Measurements from ENCODE around the gene CDKN2B.

DNA sequence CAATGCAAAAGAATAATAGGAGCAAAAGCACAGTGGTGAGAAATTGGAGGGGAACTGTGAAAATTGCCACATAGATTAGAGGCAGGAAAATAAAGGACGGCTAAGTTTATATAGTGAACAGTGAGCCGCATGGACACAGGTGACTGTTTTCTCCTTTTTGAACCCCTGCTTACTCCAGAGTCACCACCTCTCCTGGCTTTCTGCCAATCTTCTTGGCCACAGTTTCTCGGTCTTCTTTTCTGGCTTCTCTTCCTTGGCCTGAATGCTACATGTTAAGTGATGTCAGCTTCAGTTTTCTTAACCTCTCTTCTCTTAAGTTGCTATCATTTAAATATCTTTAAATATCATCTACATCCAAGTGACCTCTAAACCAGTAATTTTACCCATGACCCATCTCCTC lies 47.3 kb upstream of the CDKN2B start:
- TF ChIP-seq CEBPB (IDR thresholded peaks at IDR 0.05; ENCODE audit: low read depth, low read length) (no peak), POLR2A (IDR thresholded peaks at IDR 0.05; ENCODE audit: low read depth, low read length) (no peak), RCOR1 (IDR thresholded peaks at IDR 0.05; ENCODE audit: insufficient replicate concordance, low read length) (no peak), MAZ (IDR thresholded peaks at IDR 0.05; ENCODE audit: borderline replicate concordance, low read depth, low read length) (no peak)
- TF ChIP-seq, protein P1, sequence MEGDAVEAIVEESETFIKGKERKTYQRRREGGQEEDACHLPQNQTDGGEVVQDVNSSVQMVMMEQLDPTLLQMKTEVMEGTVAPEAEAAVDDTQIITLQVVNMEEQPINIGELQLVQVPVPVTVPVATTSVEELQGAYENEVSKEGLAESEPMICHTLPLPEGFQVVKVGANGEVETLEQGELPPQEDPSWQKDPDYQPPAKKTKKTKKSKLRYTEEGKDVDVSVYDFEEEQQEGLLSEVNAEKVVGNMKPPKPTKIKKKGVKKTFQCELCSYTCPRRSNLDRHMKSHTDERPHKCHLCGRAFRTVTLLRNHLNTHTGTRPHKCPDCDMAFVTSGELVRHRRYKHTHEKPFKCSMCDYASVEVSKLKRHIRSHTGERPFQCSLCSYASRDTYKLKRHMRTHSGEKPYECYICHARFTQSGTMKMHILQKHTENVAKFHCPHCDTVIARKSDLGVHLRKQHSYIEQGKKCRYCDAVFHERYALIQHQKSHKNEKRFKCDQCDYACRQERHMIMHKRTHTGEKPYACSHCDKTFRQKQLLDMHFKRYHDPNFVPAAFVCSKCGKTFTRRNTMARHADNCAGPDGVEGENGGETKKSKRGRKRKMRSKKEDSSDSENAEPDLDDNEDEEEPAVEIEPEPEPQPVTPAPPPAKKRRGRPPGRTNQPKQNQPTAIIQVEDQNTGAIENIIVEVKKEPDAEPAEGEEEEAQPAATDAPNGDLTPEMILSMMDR (conservative IDR thresholded peaks at IDR 0.05; ENCODE audit: low read depth, low read length) = no peak

Measured in IMR-90 (cell line).